Fibroblast of skin of right biceps (primary cell): ENCODE results near the gene KPNA2.
"Not testable (repeated sequence)": the region's sequence is repeated elsewhere in the genome, so short reads cannot be mapped to it uniquely, and the experiment has no call there.

Source experiments
- DNase-seq: peaks from one replicate; pipeline ENCODE4 v3.0.0-alpha.2; 2013

The KPNA2 gene

GRCh38 chr17:68035523-68036303 lies at the start of gene KPNA2:
KPNA2 (plus strand) TSS chr17:68035735; CDS start chr17:68037133, 1,398 bp downstream.
- peak; percentile 99 for DNase-seq

DNA sequence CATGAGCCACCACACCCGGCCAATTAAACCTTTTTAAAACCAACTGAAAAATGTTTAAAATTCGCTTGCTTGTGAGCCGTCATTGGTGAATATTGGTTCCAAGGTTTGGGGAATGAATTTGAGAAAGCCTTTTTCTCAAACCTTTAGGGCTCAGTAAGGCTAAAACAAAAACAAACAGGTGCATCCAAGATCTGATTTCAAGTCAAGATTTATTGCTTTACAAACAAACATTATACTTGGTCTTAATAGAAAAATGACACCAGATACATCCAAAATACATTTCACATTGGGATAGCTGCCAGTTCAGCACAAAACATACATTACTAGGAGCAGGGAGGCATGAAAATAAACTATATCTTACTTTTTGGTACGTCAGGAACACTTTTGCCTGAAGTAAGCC lies 44.6 kb upstream of the KPNA2 start:
- DNase-seq: no peak

GRCh38 chr17:67992548-67993152 lies 42.9 kb upstream of the KPNA2 start:
- no peak for DNase-seq

GRCh38 chr17:67993153-67993997 lies 42.2 kb upstream of the KPNA2 start:
- DNase-seq: peak; percentile 89

DNA sequence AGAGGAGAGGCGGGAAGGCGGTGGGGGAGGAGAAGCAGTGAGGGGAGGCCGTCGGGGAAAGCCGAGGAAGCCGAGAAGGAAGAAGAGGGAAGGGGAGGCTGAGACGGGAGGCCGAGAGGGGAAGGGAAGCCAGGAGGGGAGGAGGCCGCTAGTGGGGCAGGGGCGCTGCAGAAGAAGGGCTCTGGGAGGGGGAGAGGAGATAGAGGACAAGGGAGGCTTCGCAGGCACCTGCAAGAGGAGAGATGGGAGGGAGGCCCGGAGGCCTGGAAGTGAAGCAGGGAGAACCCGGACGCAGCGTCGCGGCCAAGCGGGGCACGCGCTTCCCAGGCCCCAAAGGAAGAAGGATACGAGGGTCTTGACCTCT lies 41.6 kb upstream of the KPNA2 start:
- no peak for DNase-seq

DNA sequence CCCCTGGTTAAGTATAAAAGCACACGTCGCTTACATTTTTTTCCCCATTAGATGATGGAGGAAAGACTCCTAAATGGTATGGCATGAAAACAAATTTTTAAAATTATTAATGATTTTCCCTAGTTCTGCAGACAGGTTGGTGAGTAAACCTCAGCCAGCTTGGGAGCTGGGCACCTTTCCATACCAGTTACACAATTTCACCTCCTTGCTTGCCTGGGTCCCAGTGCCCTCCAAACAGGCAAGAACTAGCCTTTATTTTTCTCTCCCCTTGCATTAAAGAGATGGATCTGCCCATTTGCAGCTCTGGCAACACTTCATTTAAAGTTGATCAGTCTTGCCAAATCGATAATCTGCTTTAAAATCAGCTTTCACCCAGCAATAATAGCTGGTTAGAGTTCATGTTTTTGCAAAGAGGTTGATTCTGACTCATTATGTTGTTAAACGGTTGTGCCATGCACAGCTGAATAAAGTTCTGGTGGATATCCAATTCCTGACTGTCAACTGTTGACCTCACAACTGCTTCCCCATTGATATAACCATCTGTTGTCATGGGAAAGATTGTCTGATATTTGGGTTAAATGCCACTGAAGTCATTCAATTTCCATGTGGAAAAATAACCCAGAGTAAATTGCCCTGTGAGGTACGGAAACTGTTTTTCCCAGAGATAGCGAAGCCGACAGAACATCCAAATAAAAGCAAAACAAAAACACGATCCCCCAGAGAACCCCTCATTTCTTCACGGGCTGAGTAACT lies 40.5 kb upstream of the KPNA2 start:
- DNase-seq: peak; percentile 63

DNA sequence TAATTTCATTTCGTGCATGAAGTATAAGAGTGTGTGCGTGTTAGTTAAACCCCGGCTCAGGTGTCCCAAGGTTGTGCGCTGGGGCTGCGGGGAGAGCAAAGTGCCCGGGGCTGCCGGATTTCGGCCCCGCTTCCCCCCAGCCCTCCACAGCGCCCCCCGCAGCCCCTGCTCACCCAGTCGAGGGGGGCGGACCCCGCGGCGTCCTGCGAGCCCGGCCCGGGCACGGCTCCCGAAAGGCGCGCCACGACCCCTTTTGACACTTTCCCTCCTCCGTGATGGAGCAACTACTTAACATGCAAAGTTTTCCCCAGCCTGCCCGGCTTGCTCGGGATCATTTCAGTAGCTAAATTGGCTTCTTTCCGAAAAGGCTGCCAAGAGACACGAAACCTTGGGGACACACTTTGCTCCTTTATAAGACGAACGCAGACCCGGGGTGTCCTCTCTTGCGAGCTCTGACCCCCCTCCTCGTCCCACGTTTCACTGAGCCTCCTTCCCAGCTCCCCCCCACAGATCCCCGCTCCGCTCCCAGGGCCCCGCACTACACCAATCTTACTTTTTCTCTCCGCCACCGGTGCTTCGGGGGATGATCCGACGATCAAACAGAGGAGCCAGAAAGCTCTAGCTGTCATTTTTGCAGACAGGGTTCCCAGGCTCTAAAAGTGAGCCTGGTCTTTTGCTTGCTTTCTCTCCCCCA lies 39.8 kb upstream of the KPNA2 start:
- no peak for DNase-seq

DNA sequence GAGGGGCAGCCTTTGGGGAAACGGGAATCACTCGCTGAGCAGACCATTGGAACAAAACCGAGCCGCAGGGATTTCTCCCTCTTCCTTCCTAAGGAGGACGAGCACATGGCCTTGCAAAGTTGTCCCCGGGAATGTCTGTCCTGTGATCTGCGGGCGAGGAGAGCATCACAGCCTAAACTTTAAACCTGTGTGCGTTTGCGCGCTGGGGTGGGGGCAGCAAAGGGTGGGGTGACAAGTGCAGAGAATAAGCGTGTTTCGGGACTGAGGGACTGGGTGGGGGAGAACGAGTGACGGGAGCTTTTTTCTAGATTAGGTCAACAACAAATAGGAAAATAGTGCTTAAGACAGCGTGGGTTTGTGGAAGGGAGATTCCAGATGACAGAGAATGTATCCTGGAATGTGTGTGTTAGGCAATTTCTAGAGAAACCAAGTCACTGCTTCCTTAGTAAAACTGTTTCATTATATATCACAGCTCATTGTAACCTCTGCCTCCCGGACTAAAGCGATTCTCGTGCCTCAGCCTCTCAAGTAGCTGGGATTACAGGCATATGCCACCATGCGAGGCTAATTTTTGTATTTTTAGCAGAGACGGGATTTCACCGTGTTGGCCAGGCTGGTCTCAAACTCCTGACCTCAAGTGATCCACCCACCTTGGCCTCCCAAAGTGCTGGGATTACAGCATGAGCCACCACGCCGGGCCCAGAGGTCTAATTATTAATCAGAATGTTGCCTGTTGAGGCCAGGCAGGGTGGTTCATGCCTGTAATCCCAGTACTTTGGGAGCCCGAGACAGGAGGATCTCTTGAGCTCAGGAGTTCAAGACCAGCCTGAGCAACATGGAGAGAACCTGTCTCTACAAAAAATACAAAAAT lies 39.0 kb upstream of the KPNA2 start, which contains the start of gene C17orf58:
C17orf58 (minus strand) TSS at position 169 of the 871 bp plus-strand sequence. CDS start 271 bp downstream, outside the sequence.
- DNase-seq: peak; percentile 26

- DNase-seq: no peak
Observed at GRCh38 chr17:67998466-67998865, 37.1 kb upstream of the KPNA2 start.

- no peak for DNase-seq
Observed at GRCh38 chr17:67999291-67999911, 36.1 kb upstream of the KPNA2 start.

DNA sequence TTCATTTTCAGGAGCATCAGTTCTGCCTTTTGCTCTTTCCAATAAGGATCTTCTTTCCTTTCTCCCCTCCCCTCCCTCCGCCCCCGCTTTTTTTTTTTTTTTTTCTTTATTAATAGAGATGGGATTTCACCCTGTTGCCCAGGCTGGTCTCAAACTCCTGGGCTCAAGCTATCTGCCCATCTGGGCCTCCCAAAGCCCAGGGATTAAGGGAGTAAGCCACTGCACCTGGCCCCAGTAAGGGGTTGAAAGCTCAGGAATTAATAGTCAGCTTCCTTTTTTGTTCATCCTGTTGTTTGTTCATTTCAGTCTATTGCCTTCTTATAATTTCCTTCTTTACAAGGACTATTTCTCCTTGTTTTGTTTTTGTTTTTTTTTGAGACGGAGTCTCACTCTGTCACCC lies 31.3 kb upstream of the KPNA2 start:
- DNase-seq: no peak

GRCh38 chr17:68006797-68007196 lies 28.7 kb upstream of the KPNA2 start:
- DNase-seq: no peak

DNA sequence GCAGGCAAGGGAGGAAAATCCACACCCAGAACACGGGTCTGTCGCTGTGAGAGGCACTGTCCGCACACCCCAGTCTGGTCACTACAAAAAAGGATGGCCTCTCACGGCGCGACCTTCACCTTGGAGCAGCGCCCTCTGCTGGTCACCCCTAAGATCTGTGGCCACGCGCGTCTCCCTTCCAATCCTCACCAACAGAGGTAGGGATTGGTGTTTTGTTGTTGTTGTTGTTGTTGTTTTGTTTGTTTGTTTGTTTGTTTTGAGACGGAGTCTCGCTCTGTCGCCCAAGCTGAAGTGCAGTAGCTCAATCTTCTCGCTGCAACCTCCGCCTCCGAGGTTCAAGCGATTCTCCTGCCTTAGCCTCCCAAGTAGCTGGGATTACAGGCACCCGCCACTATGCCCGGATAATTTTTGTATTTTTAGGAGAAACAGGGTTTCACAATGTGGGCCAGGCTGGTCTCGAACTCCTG lies 24.3 kb upstream of the KPNA2 start:
- DNase-seq: no peak

DNA sequence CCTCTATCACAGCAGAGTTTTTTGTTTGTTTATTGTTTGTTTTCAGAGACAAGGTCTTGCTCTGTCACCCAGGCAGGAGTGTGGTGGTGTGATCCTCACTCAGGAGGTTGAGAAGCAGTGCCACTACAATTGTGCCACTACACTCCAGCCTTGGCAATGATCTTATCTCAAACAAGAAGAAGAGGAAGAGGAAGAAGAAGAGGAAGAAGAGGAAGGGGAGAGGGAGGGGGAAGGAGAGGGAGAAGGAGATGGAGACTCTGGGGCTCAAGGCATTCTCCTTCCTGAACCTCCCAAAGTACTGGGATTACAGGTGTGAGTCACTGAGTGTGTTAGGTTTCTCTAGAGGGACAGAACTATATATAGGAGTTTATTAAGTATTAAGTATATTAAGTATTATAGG lies 22.1 kb upstream of the KPNA2 start:
- DNase-seq: no peak

- no peak for DNase-seq
Observed at GRCh38 chr17:68015081-68015723, 20.3 kb upstream of the KPNA2 start.

- DNase-seq: no peak
Observed at GRCh38 chr17:68016838-68017237, 18.7 kb upstream of the KPNA2 start.

GRCh38 chr17:68018493-68018892 lies 17.0 kb upstream of the KPNA2 start:
- DNase-seq: not testable (repeated sequence)

DNA sequence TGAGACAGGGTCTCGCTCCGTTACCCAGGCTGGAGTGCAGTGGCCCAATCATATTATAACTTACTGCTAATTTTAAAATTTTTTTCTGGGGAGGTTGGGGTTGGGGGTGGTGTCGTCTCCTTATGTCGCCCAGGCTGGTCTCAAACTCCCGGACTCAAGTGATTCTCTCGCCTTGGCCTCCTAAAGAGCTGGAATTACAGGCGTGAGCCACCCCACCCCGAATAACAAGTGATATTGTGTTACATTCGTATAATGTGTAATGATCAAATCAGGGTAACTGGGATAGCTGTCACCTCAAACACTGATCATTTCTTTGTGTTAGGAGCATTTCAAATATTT lies 16.2 kb upstream of the KPNA2 start:
- DNase-seq: no peak

GRCh38 chr17:68019675-68020408 lies 15.7 kb upstream of the KPNA2 start:
- DNase-seq: peak; percentile 95

- DNase-seq: no peak
Observed at GRCh38 chr17:68020409-68020756, 15.2 kb upstream of the KPNA2 start.
